OCI-LY1 (cell line): ENCODE data around the gene RABGEF1.

Source experiments
- H2AFZ ChIP-seq: fragments of 200-600 bp; sonication (generic), shearing (Covaris generic); 2 replicates; pipeline ENCODE4 v1.6.0; 2014; ENCODE audit warnings: antibody characterized with exemption, mild to moderate bottlenecking, low read length
- H3F3A ChIP-seq: fragments of 200-600 bp; sonication (generic), shearing (Covaris generic); 2 replicates; pipeline ENCODE4 v1.6.0; 2014; ENCODE audit warnings: mild to moderate bottlenecking, antibody characterized with exemption, low read length, moderate library complexity; ENCODE audit not compliant: insufficient read depth
- H3K27ac ChIP-seq: fragments of 200-600 bp; sonication (generic); 2 replicates; pipeline ENCODE4 v1.5.1; 2014; ENCODE audit warnings: low read length, mixed run types, mild to moderate bottlenecking, low read depth; ENCODE audit not compliant: poor library complexity, severe bottlenecking
- H3K27me3 ChIP-seq: fragments of 200-600 bp; sonication (generic); 2 replicates; pipeline ENCODE4 v1.6.0; 2014; ENCODE audit warnings: antibody characterized with exemption, mild to moderate bottlenecking, low read length, moderate library complexity; ENCODE audit not compliant: insufficient read depth
- H3K36me3 ChIP-seq: fragments of 200-600 bp; sonication (generic); 2 replicates; pipeline ENCODE4 v1.6.1; 2014; ENCODE audit warnings: mild to moderate bottlenecking, antibody characterized with exemption, low read length, moderate library complexity, mixed read lengths; ENCODE audit not compliant: insufficient read depth
- H3K4me1 ChIP-seq: fragments of 200-600 bp; sonication (generic); 2 replicates; pipeline ENCODE4 v1.5.1; 2014; ENCODE audit warnings: mild to moderate bottlenecking, low read length, moderate library complexity; ENCODE audit not compliant: insufficient read depth, severe bottlenecking
- H3K4me2 ChIP-seq: fragments of 200-600 bp; sonication (generic), shearing (Covaris generic); 2 replicates; pipeline ENCODE4 v1.6.1; 2014; ENCODE audit warnings: low read length
- H3K4me3 ChIP-seq: fragments of 200-600 bp; sonication (generic); 2 replicates; pipeline ENCODE4 v1.5.1; 2014; ENCODE audit warnings: low read length, low read depth, mild to moderate bottlenecking, mixed read lengths; ENCODE audit not compliant: poor library complexity, severe bottlenecking
- H3K79me2 ChIP-seq: fragments of 200-600 bp; shearing (Covaris generic); 2 replicates; pipeline ENCODE4 v1.6.1; 2016; ENCODE audit warnings: mixed run types, low read length, mixed read lengths; ENCODE audit not compliant: insufficient read depth
- H3K9ac ChIP-seq: fragments of 200-600 bp; sonication (generic), shearing (Covaris generic); 2 replicates; pipeline ENCODE4 v1.6.1; 2014; ENCODE audit warnings: mild to moderate bottlenecking, low read length, mixed read lengths
- H3K9me2 ChIP-seq: fragments of 200-600 bp; sonication (generic), shearing (Covaris generic); 2 replicates; pipeline ENCODE4 v1.6.1; 2014; ENCODE audit warnings: low read depth, mild to moderate bottlenecking, low read length, mixed read lengths
- H3K9me3 ChIP-seq: fragments of 200-600 bp; shearing (Covaris generic); 2 replicates; pipeline ENCODE4 v1.6.1; 2014; ENCODE audit warnings: low read length, mixed read lengths
- H4K20me1 ChIP-seq: fragments of 200-600 bp; sonication (generic), shearing (Covaris generic); 2 replicates; pipeline ENCODE4 v1.6.0; 2016; ENCODE audit warnings: mild to moderate bottlenecking, low read length; ENCODE audit not compliant: insufficient read depth
- EZH2 ChIP-seq: fragments of 200-600 bp; sonication (generic), shearing (Covaris generic); IDR thresholded peaks from 2 replicates; pipeline ENCODE4 v1.8.0; 2017; ENCODE audit warnings: borderline replicate concordance, mixed run types, mild to moderate bottlenecking, antibody characterized with exemption, low read length, moderate library complexity, mixed read lengths
- TF ChIP-seq, protein P1 (sequence below): fragments of 200-600 bp; sonication (generic), shearing (Covaris generic); IDR thresholded peaks from 2 replicates; pipeline ENCODE4 v1.5.1; 2017; ENCODE audit warnings: mild to moderate bottlenecking, antibody characterized with exemption, low read length, moderate library complexity, mixed read lengths

Gene RABGEF1

DNA sequence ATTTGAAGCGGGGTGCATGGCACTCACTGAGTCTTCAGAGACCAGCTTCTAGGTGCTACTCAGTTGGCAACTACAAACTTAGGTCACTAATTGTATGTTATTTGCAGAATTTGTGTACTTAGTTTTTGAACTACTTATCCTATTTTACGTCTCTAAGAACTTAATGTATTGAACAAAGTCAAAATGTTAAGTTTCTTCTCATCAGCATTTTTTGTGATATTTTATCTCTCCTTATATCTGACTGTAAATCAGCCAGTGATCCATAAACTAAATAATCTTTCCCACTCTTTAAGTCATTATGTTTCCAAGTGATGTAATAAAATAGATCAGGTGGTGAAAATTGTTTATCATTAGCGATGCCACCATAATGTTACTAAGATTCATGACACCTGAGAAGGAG is 120.2 kb downstream of the RABGEF1 start:
- H2AFZ ChIP-seq, result no peak overlapping the region

More for the DNA sequence above, 120.2 kb downstream of the RABGEF1 start:
- Histone ChIP-seq H3K79me2 (no peaks in the 10 kb centered on the region), H3F3A (no peaks in the 10 kb centered on the region), H3K4me3 (no peak overlapping the region), H3K27me3 (no peaks in the 10 kb centered on the region), H3K36me3 (peaks cover 44% of the 10 kb centered on the region; the same call in 1 of the 2 replicates), H3K9ac (no peak overlapping the region), H3K9me3 (no peaks in the 10 kb centered on the region), H4K20me1 (no peaks in the 10 kb centered on the region), H3K4me2 (no peak overlapping the region), H3K4me1 (no peaks in the 10 kb centered on the region), H3K27ac (no peak overlapping the region), H3K9me2 (no peaks in the 10 kb centered on the region)
- no peak for TF ChIP-seq EZH2
- TF ChIP-seq, protein P1, sequence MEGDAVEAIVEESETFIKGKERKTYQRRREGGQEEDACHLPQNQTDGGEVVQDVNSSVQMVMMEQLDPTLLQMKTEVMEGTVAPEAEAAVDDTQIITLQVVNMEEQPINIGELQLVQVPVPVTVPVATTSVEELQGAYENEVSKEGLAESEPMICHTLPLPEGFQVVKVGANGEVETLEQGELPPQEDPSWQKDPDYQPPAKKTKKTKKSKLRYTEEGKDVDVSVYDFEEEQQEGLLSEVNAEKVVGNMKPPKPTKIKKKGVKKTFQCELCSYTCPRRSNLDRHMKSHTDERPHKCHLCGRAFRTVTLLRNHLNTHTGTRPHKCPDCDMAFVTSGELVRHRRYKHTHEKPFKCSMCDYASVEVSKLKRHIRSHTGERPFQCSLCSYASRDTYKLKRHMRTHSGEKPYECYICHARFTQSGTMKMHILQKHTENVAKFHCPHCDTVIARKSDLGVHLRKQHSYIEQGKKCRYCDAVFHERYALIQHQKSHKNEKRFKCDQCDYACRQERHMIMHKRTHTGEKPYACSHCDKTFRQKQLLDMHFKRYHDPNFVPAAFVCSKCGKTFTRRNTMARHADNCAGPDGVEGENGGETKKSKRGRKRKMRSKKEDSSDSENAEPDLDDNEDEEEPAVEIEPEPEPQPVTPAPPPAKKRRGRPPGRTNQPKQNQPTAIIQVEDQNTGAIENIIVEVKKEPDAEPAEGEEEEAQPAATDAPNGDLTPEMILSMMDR, result no peak
